Endothelial cell of umbilical vein (primary cell): ENCODE measurements around the gene DGLUCY. TPM values are rescaled to one million over a fixed set of nuclear protein-coding genes. Genes with fewer than 3 reads are reported as not detected.

Source experiments
- BruUV-seq: library from RNA; stranded (reverse); fragments of 400-500 nt; replicated peaks from 2 replicates; lab custom pipeline; 2021; lab: Mats Ljungman, UMichigan
- CTCF ChIA-PET: fragments of 300-600, 350-600 bp; sonication (Branson Sonifier 250); formaldehyde crosslinking; loops from one replicate; lab custom pipeline; 2021; ENCODE audit warnings: antibody characterized with exemption, inconsistent platforms; lab: Charles Lee
- POLR2A ChIA-PET: fragments of 300-600, 350-600 bp; sonication (Branson Sonifier 250); formaldehyde crosslinking; loops from one replicate; lab custom pipeline; 2021; ENCODE audit warnings: antibody characterized with exemption, inconsistent platforms; lab: Charles Lee
- DNase-seq: peaks from one replicate; pipeline ENCODE4 v3.0.0-alpha.2; 2011; ENCODE audit warnings: low read depth, low spot score
- FAIRE-seq: peaks from 2 replicates; lab custom pipeline; 2011; peaks lifted over from hg19 to GRCh38; lab: Jason Lieb, UNC
- H2AFZ ChIP-seq: 2 replicates; pipeline ENCODE4 v1.6.0; 2012; ENCODE audit warnings: low read depth, low read length, control low read depth, inconsistent platforms
- H3K27ac ChIP-seq: 2 replicates; pipeline ENCODE4 v1.5.1; 2011; ENCODE audit warnings: low read depth, mild to moderate bottlenecking, control low read depth, low read length, moderate library complexity; ENCODE audit not compliant: insufficient read depth
- H3K27me3 ChIP-seq, 2 experiments: 2 replicates each; pipeline versions ENCODE4 v1.6.0 to v1.6.1; 2011; ENCODE audit warnings: low read length in 2 of 2, mixed read lengths in 1 of 2; ENCODE audit not compliant: control insufficient read depth in 2 of 2, insufficient read depth in 2 of 2
- H3K36me3 ChIP-seq, 2 experiments: 2 replicates in 1 of 2; 3 replicates in 1 of 2; pipeline ENCODE4 v1.5.1; 2011; ENCODE audit warnings: low read length in 2 of 2, mild to moderate bottlenecking in 1 of 2, moderate library complexity in 1 of 2; ENCODE audit not compliant: control insufficient read depth in 2 of 2, insufficient read depth in 2 of 2; ENCODE audit errors: extremely low read depth in 1 of 2
- H3K4me1 ChIP-seq: 3 replicates; pipeline ENCODE4 v1.5.1; 2011; ENCODE audit warnings: mild to moderate bottlenecking, low read length; ENCODE audit not compliant: control insufficient read depth, insufficient read depth; ENCODE audit errors: extremely low read depth
- H3K4me2 ChIP-seq: 2 replicates; pipeline ENCODE4 v1.6.1; 2011; ENCODE audit warnings: low read length, control low read depth, mixed read lengths; ENCODE audit not compliant: insufficient read depth
- H3K4me3 ChIP-seq, 3 experiments: fragments of 200-600 bp in 1 of 3; sonication (generic), shearing (Covaris generic) in 1 of 3; replicated peaks in 1 of 3; 2 replicates each; pipeline ENCODE4 v1.5.1; 2011 to 2016; ENCODE audit warnings: control low read depth in 3 of 3, low read length in 3 of 3, mild to moderate bottlenecking in 2 of 3, inconsistent platforms in 1 of 3, low read depth in 1 of 3, moderate library complexity in 1 of 3; ENCODE audit not compliant: insufficient read depth in 1 of 3
- H3K79me2 ChIP-seq: 2 replicates; pipeline ENCODE4 v1.6.0; 2012; ENCODE audit warnings: low read length, inconsistent platforms; ENCODE audit not compliant: control insufficient read depth, insufficient read depth
- H3K9ac ChIP-seq: replicated peaks from 2 replicates; pipeline ENCODE3; 2011; ENCODE audit warnings: low read length, control low read depth; ENCODE audit not compliant: insufficient read depth; ENCODE audit errors: extremely low read depth
- H3K9me1 ChIP-seq: replicated peaks from 3 replicates; pipeline ENCODE4 v1.6.0; 2011; ENCODE audit warnings: mild to moderate bottlenecking, low read length; ENCODE audit not compliant: control insufficient read depth, insufficient read depth; ENCODE audit errors: extremely low read depth
- H3K9me3 ChIP-seq: replicated peaks from 2 replicates; pipeline ENCODE4 v1.5.1; 2012; ENCODE audit warnings: low read length, inconsistent platforms; ENCODE audit not compliant: control insufficient read depth, insufficient read depth
- H4K20me1 ChIP-seq: replicated peaks from 2 replicates; pipeline ENCODE3; 2011; ENCODE audit warnings: mild to moderate bottlenecking, low read length; ENCODE audit not compliant: control insufficient read depth, insufficient read depth; ENCODE audit errors: extremely low read depth
- EZH2 ChIP-seq: IDR thresholded peaks from 2 replicates; pipeline ENCODE4 v1.6.1; 2012; ENCODE audit warnings: borderline replicate concordance, low read depth, mild to moderate bottlenecking, moderate library complexity, low read length, inconsistent platforms; ENCODE audit not compliant: severe bottlenecking
- FOS ChIP-seq: IDR thresholded peaks from 2 replicates; pipeline ENCODE4 v1.6.1; 2011; ENCODE audit warnings: mild to moderate bottlenecking, low read length, moderate library complexity, borderline replicate concordance; ENCODE audit not compliant: insufficient read depth
- GATA2 ChIP-seq: IDR thresholded peaks from 2 replicates; pipeline ENCODE4 v1.7.0; 2011; ENCODE audit warnings: low read depth, mild to moderate bottlenecking, moderate library complexity, mixed read lengths, low read length; ENCODE audit not compliant: insufficient read length, insufficient read depth
- JUN ChIP-seq: IDR thresholded peaks from 2 replicates; pipeline ENCODE4 v1.6.1; 2011; ENCODE audit warnings: borderline replicate concordance, low read depth; ENCODE audit not compliant: insufficient read length, insufficient read depth
- MAX ChIP-seq: IDR thresholded peaks from 2 replicates; pipeline ENCODE4 v1.6.1; 2011; ENCODE audit not compliant: insufficient read depth, insufficient read length
- MYC ChIP-seq: IDR thresholded peaks from one replicate; pipeline ENCODE4 v1.6.1; 2011; ENCODE audit warnings: mild to moderate bottlenecking, low read depth, low read length
- POLR2A ChIP-seq: IDR thresholded peaks from 2 replicates; pipeline ENCODE4 v1.6.1; 2012; ENCODE audit warnings: low read depth, mild to moderate bottlenecking, control low read depth, low read length
- POLR2AphosphoS5 ChIP-seq: IDR thresholded peaks from 2 replicates; pipeline ENCODE4 v1.6.1; 2012; ENCODE audit warnings: low read depth, mild to moderate bottlenecking, control low read depth, low read length, moderate library complexity; ENCODE audit not compliant: insufficient read depth
- dilution Hi-C: fragments of 300-500 bp; cut with MboI; formaldehyde crosslinking; loops from one replicate; pipeline ENCODE4 v1.15.0; 2019; ENCODE audit warnings: low sequenced_read_pairs; ENCODE audit not compliant: extremely low pct_ligation_motif_present
- intact Hi-C: fragments of 100-400 bp; cut with micrococcal nuclease; formaldehyde crosslinking; loops from one replicate; pipeline ENCODE4 v1.10.0; 2022
- polyA plus RNA-seq, 4 experiments: library from polyadenylated mRNA; depleted of rRNA in 3 of 4; stranded (reverse) in 3 of 4; unstranded in 1 of 4; fragments of >200 nt; gene quantifications; 2 replicates each; pipeline versions ENCODE4 v1.2.1 to v1.2.3, GENCODE V29; 2011 to 2012; ENCODE audit warnings: missing spikeins in 1 of 4
- total RNA-seq: library from RNA; stranded (reverse); gene quantifications from 2 replicates; pipeline ENCODE4 v1.2.3, GENCODE V29; 2021
- TF ChIP-seq, protein P1 (sequence below), 2 donors: IDR thresholded peaks; 1 replicate in 1 of 2; 2 replicates in 1 of 2; pipeline ENCODE4 v1.5.1; 2011; ENCODE audit warnings: low read length in 2 of 2, mild to moderate bottlenecking in 2 of 2, moderate library complexity in 2 of 2, control low read depth in 1 of 2, inconsistent platforms in 1 of 2, low read depth in 1 of 2; ENCODE audit not compliant: insufficient read depth in 1 of 2; ENCODE audit errors: extremely low read depth in 1 of 2

Gene DGLUCY
- total and polyA plus RNA-seq, 2 donors (not counting 3 experiments of a cell fraction or from before 2014, with no cell fraction given): 40.9 to 65.6 TPM

GRCh38 chr14:91175291-91176201 lies 61.7 kb downstream of the DGLUCY start:
- Histone ChIP-seq H3K27me3 (no peaks in the 10 kb centered on the region), H3K4me1 (peaks cover 4% of the 10 kb centered on the region), H3K4me2 (no peak overlapping the region), H3K36me3 (peaks cover 4 to 15% of the 10 kb centered on the region in 2 experiments), H3K27ac (no peak overlapping the region), H3K9me1 (no peaks in the 10 kb centered on the region), H3K79me2 (no peaks in the 10 kb centered on the region), H4K20me1 (no peaks in the 10 kb centered on the region), H3K9me3 (no peaks in the 10 kb centered on the region), H2AFZ (no peak overlapping the region), H3K4me3 (no peak overlapping the region), H3K9ac (no peak overlapping the region)
- DNase-seq (no peak), FAIRE-seq (no peak)
- TF ChIP-seq POLR2A (no peak), GATA2 (no peak), MYC (no peak), JUN (no peak), POLR2AphosphoS5 (no peak), FOS (no peak), EZH2 (no peak), MAX (no peak)
- TF ChIP-seq, protein P1, sequence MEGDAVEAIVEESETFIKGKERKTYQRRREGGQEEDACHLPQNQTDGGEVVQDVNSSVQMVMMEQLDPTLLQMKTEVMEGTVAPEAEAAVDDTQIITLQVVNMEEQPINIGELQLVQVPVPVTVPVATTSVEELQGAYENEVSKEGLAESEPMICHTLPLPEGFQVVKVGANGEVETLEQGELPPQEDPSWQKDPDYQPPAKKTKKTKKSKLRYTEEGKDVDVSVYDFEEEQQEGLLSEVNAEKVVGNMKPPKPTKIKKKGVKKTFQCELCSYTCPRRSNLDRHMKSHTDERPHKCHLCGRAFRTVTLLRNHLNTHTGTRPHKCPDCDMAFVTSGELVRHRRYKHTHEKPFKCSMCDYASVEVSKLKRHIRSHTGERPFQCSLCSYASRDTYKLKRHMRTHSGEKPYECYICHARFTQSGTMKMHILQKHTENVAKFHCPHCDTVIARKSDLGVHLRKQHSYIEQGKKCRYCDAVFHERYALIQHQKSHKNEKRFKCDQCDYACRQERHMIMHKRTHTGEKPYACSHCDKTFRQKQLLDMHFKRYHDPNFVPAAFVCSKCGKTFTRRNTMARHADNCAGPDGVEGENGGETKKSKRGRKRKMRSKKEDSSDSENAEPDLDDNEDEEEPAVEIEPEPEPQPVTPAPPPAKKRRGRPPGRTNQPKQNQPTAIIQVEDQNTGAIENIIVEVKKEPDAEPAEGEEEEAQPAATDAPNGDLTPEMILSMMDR (IDR thresholded peaks at IDR 0.05; ENCODE audit: extremely low read depth in 1 of 2, insufficient read depth in 1 of 2, low read depth in 1 of 2, low read length in 2 of 2): no peak
- CTCF ChIA-PET: interaction anchor here (1.0 to 9.5 kb wide), 10 partner anchors 19 to 417 kb away, joined by 3 to 388 read pairs (median 26); partner anchors contain the start of genes GPR68 and RPS6KA5
- dilution Hi-C loops: no loop called here
- intact Hi-C loops: loop anchor here (2.0 to 5.0 kb wide), 2 partner anchors 67 to 92 kb away; no protein-coding TSS in a partner anchor
- no TSS peak for BruUV-seq
- POLR2A ChIA-PET: no interaction called here
